NB4 (cell line): ENCODE data around the gene TMED10.

ENCODE experiments used
- CTCF ChIP-seq: IDR thresholded peaks from one replicate; pipeline ENCODE4 v1.5.1; 2012; ENCODE audit warnings: low read depth, low read length
- MYC ChIP-seq: IDR thresholded peaks from 2 replicates; pipeline ENCODE4 v1.6.1; 2011; ENCODE audit warnings: low read depth, low read length
- POLR2A ChIP-seq: IDR thresholded peaks from 2 replicates; pipeline ENCODE4 v1.6.1; 2011; ENCODE audit warnings: mild to moderate bottlenecking; ENCODE audit not compliant: insufficient read length; ENCODE audit errors: extremely low read depth

DNA sequence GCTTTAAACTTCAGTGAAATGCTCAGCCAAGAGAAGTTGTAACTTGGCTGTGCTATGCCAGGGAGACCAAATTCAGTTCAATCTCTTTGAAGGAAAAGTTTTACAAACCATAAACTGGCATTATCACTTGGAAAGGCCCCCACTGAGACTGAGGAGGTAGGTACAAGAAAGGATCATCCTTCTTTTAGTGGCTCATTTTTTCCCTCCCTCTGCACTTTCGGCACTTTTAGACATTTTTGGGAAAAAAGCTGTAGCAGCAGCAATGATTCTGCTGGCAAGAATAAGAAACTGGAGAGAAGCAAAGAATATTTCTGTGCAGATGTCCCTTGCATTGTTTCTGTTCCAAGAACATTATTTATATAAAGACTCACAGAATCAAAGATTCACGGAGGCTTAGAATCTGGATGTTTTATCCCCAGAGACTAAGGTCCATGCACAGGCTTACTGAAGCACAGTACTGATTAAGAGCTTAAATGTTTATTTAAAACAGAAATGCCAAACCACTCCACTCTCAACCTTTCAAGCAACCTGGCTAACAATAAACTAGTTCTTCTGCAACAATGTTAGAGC is 94.7 kb downstream of the TMED10 start:
- TF ChIP-seq CTCF (no peak), MYC (no peak), POLR2A (no peak)
